ENCODE data around the gene SUPT4H1. TPM values are rescaled to one million over a fixed set of nuclear protein-coding genes. Genes with fewer than 3 reads are reported as not detected.

SUPT4H1 gene
- 49.9 and 60.7 TPM in 2 replicates for total RNA-seq

GRCh38 chr17:58351831-58352595, at the start of gene SUPT4H1:
Gene SUPT4H1, minus strand, starts transcription at chr17:58352201. Its CDS starts 66 bp downstream, at chr17:58352135.
- Histone ChIP-seq H3K4me2 (ENCODE audit: insufficient read depth, low read length) (peak within 1 kb of the TSS; percentile 93), H3K4me1 (ENCODE audit: insufficient read depth, low read length) (peaks cover 18% of the 10 kb centered on the region), H2AFZ (ENCODE audit: low read length) (peak within 1 kb of the TSS; percentile 96), H3K27me3 (ENCODE audit: insufficient read depth, low read length) (no peaks in the 10 kb centered on the region), H3K79me2 (ENCODE audit: insufficient read depth, low read length) (peaks cover 16% of the 10 kb centered on the region), H3K4me3 (ENCODE audit: insufficient read depth, low read length) (peak within 1 kb of the TSS; percentile 100), H3K27ac (ENCODE audit: low read depth, low read length) (peak within 1 kb of the TSS; percentile 95), H3K9me3 (ENCODE audit: low read depth, low read length) (no peaks in the 10 kb centered on the region), H4K20me1 (ENCODE audit: insufficient read depth, low read length) (peaks cover 7% of the 10 kb centered on the region), H3K36me3 (ENCODE audit: insufficient read depth, low read length) (peaks cover 27% of the 10 kb centered on the region)
- TF ChIP-seq CTCF (IDR thresholded peaks at IDR 0.05; ENCODE audit: extremely low read depth, low read depth, low read length), result no peak
- peak; percentile 98 for DNase-seq (ENCODE audit: insufficient read length, low spot score, missing footprints)

- no peak overlapping the region for H3K4me2 ChIP-seq (ENCODE audit: insufficient read depth, low read length)
- TF ChIP-seq CTCF (IDR thresholded peaks at IDR 0.05; ENCODE audit: extremely low read depth, low read depth, low read length), result no peak
- H2AFZ ChIP-seq (ENCODE audit: low read length), result no peak overlapping the region
- no peak overlapping the region for H3K4me3 ChIP-seq (ENCODE audit: insufficient read depth, low read length)
- peaks cover 15% of the 10 kb centered on the region for H3K4me1 ChIP-seq (ENCODE audit: insufficient read depth, low read length)
- no peaks in the 10 kb centered on the region for H4K20me1 ChIP-seq (ENCODE audit: insufficient read depth, low read length)
- no peak for DNase-seq (ENCODE audit: insufficient read length, low spot score, missing footprints)
- H3K9me3 ChIP-seq (ENCODE audit: low read depth, low read length), result no peaks in the 10 kb centered on the region
- H3K27ac ChIP-seq (ENCODE audit: low read depth, low read length), result no peak overlapping the region
- H3K36me3 ChIP-seq (ENCODE audit: insufficient read depth, low read length), result no peaks in the 10 kb centered on the region
- H3K79me2 ChIP-seq (ENCODE audit: insufficient read depth, low read length), result no peaks in the 10 kb centered on the region
- H3K27me3 ChIP-seq (ENCODE audit: insufficient read depth, low read length), result peaks cover 2% of the 10 kb centered on the region
Measured at GRCh38 chr17:58401287-58401686, 49.3 kb upstream of the SUPT4H1 start.

GRCh38 chr17:58400826-58401225, 48.8 kb upstream of the SUPT4H1 start:
- H4K20me1 ChIP-seq (ENCODE audit: insufficient read depth, low read length), result no peaks in the 10 kb centered on the region
- peaks cover 2% of the 10 kb centered on the region for H3K27me3 ChIP-seq (ENCODE audit: insufficient read depth, low read length)
- peaks cover 15% of the 10 kb centered on the region for H3K4me1 ChIP-seq (ENCODE audit: insufficient read depth, low read length)
- no peak overlapping the region for H3K4me2 ChIP-seq (ENCODE audit: insufficient read depth, low read length)
- no peaks in the 10 kb centered on the region for H3K36me3 ChIP-seq (ENCODE audit: insufficient read depth, low read length)
- no peak overlapping the region for H2AFZ ChIP-seq (ENCODE audit: low read length)
- TF ChIP-seq CTCF (IDR thresholded peaks at IDR 0.05; ENCODE audit: extremely low read depth, low read depth, low read length), result no peak
- H3K79me2 ChIP-seq (ENCODE audit: insufficient read depth, low read length), result no peaks in the 10 kb centered on the region
- no peaks in the 10 kb centered on the region for H3K9me3 ChIP-seq (ENCODE audit: low read depth, low read length)
- no peak overlapping the region for H3K4me3 ChIP-seq (ENCODE audit: insufficient read depth, low read length)
- DNase-seq (ENCODE audit: insufficient read length, low spot score, missing footprints), result no peak
- no peak overlapping the region for H3K27ac ChIP-seq (ENCODE audit: low read depth, low read length)

- no peaks in the 10 kb centered on the region for H4K20me1 ChIP-seq (ENCODE audit: insufficient read depth, low read length)
- DNase-seq (ENCODE audit: insufficient read length, low spot score, missing footprints), result no peak
- no peaks in the 10 kb centered on the region for H3K9me3 ChIP-seq (ENCODE audit: low read depth, low read length)
- H3K27ac ChIP-seq (ENCODE audit: low read depth, low read length), result no peak overlapping the region
- TF ChIP-seq CTCF (IDR thresholded peaks at IDR 0.05; ENCODE audit: extremely low read depth, low read depth, low read length), result no peak
- no peak overlapping the region for H3K4me3 ChIP-seq (ENCODE audit: insufficient read depth, low read length)
- H3K27me3 ChIP-seq (ENCODE audit: insufficient read depth, low read length), result peaks cover 2% of the 10 kb centered on the region
- no peak overlapping the region for H2AFZ ChIP-seq (ENCODE audit: low read length)
- H3K4me1 ChIP-seq (ENCODE audit: insufficient read depth, low read length), result peaks cover 15% of the 10 kb centered on the region
- no peaks in the 10 kb centered on the region for H3K79me2 ChIP-seq (ENCODE audit: insufficient read depth, low read length)
- H3K36me3 ChIP-seq (ENCODE audit: insufficient read depth, low read length), result no peaks in the 10 kb centered on the region
- no peak overlapping the region for H3K4me2 ChIP-seq (ENCODE audit: insufficient read depth, low read length)
Measured at GRCh38 chr17:58399974-58400373, 48.0 kb upstream of the SUPT4H1 start.

All from osteoblast (primary cell).